Kidney epithelial cell (primary cell): Measurements from ENCODE around the gene CTNNBIP1. TPM values are rescaled to one million over a fixed set of nuclear protein-coding genes. Genes with fewer than 3 reads are reported as not detected.

Experiments
- DNase-seq: peaks from one replicate; pipeline ENCODE4 v3.0.0-alpha.2; 2010; ENCODE audit warnings: low read depth
- H3K27me3 ChIP-seq: 2 replicates; pipeline ENCODE4 v1.6.0; 2011; ENCODE audit warnings: low read length; ENCODE audit not compliant: control insufficient read depth, insufficient read depth
- H3K36me3 ChIP-seq: 2 replicates; pipeline ENCODE4 v1.5.1; 2011; ENCODE audit warnings: low read length; ENCODE audit not compliant: control insufficient read depth, insufficient read depth
- H3K4me3 ChIP-seq: 2 replicates; pipeline ENCODE4 v1.5.1; 2011; ENCODE audit warnings: low read depth, mild to moderate bottlenecking, control low read depth, low read length
- total RNA-seq: library from RNA; depleted of rRNA; stranded (reverse); fragments of >200 nt; gene quantifications from 2 replicates; pipeline ENCODE4 v1.2.3, GENCODE V29; 2015
- TF ChIP-seq, protein P1 (sequence below): IDR thresholded peaks from 2 replicates; pipeline ENCODE4 v1.5.1; 2011; ENCODE audit warnings: mild to moderate bottlenecking, moderate library complexity, low read length, control low read depth, inconsistent platforms; ENCODE audit not compliant: insufficient read depth, poor library complexity, severe bottlenecking

Gene CTNNBIP1
- total RNA-seq, 1 donor from 2014 or later: 27.4 TPM

DNA sequence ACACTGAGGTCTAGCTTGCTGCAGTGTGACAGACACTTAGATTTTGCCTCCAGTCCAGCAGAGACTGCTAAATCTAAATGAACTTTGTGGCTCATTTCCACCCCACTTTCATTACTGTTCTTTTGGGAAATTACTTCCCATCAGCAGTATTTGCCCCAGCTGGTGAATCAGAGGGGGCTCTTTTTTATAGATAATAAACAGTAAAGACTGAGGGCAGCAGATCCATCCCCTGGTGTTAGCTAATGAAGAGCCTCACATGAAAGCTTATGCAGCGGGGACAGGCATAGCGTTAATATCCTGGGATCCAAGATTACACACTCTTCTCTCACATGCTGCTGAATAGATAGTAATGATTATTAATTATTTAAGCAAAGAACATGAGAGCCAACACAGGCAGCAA is 6.4 kb upstream of the CTNNBIP1 start:
- no peaks in the 10 kb centered on the region for H3K27me3 ChIP-seq
- no peaks in the 10 kb centered on the region for H3K36me3 ChIP-seq
- TF ChIP-seq, protein P1, sequence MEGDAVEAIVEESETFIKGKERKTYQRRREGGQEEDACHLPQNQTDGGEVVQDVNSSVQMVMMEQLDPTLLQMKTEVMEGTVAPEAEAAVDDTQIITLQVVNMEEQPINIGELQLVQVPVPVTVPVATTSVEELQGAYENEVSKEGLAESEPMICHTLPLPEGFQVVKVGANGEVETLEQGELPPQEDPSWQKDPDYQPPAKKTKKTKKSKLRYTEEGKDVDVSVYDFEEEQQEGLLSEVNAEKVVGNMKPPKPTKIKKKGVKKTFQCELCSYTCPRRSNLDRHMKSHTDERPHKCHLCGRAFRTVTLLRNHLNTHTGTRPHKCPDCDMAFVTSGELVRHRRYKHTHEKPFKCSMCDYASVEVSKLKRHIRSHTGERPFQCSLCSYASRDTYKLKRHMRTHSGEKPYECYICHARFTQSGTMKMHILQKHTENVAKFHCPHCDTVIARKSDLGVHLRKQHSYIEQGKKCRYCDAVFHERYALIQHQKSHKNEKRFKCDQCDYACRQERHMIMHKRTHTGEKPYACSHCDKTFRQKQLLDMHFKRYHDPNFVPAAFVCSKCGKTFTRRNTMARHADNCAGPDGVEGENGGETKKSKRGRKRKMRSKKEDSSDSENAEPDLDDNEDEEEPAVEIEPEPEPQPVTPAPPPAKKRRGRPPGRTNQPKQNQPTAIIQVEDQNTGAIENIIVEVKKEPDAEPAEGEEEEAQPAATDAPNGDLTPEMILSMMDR: no peak
- DNase-seq: no peak
- H3K4me3 ChIP-seq: no peak overlapping the region

DNA sequence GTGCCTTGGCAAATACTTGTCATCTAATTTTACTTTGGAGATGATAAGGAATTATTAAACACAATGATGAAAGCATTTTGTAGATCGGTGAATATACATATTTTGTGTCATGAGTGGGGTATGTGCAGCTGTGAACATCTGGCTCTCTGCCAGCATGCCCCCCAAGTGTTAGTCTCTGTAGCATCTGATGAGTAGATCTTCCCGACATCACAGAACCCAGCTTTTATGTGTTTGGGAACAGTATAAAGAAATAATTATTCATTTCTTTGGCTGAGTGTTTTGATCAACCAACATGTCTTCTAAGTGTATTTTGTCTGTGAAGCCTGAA is 4.5 kb upstream of the CTNNBIP1 start:
- Histone ChIP-seq H3K27me3 (no peaks in the 10 kb centered on the region), H3K4me3 (no peak overlapping the region), H3K36me3 (no peaks in the 10 kb centered on the region)
- TF ChIP-seq, protein P1: no peak
- DNase-seq: no peak

DNA sequence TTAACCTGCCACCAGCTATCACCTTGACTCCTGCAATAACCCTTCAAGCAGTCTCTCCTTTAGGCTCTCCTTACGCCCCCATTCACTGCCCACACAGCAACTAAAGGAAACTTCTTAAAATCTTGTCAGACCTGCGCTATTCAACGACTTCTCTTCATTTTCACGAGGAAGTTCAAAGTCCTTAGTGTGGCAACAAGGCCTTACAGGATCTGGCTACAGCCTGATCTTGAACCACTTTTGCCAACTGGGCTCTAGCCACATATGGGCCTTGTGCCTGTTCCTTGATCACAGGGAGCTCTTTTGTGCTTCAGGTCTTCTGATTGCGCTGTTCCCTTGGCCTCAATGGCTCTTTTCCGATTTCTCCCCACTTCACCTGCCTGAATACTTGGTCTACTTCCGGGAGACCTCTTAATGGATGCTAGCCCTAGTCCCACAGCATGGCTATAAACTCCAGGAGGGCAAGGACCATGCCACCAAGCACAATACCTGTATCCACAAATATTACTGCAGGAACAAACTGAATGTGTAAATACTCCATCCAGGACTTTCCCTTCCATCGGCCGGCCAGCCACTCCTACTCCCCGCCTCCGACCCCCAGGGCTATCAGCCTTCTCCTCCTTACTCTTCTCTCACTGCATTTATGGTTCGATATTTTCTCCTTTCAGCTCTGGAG is 2.3 kb upstream of the CTNNBIP1 start:
- Histone ChIP-seq H3K27me3 (no peaks in the 10 kb centered on the region), H3K36me3 (no peaks in the 10 kb centered on the region), H3K4me3 (no peak overlapping the region)
- DNase-seq: no peak
- TF ChIP-seq, protein P1: no peak

DNA sequence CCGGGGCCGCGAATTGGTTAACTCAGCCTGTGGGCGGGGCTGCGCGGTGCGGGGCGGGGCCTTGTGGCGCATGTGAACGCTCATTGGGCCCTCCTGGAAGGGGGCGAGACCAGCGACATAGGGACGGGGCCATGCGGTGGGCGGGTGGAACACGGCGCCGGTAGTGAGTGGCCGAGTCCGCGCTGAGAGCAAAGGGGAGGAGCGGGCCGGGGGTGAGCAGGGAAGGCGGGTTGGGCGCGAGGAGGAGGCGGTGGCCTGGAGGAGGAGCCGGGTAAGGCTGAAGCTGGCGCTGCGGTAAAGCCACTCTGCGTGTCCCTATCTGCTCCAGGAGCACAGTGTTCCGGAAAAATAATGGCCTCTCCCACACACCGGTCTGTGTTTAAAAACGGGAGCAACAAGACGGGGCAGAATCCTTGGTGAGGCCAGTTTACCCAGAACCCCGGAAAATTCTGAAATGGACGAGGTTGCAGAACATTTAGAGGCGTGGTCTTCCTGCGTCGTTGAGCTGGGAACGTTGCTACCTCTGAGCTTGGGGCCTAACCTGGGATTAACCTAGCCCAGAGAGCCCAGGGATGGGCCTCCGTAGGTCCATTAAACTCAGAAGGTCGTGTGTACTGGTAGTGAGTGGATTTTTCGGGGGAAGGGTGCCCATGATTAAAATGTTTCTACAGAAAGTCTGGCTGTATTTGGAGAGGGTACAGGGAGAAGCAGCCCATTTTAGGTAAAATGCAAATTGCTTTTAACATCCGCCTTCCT is 532 bp upstream of the CTNNBIP1 start:
- Histone ChIP-seq H3K4me3 (peak overlapping the region; percentile 62), H3K27me3 (no peaks in the 10 kb centered on the region), H3K36me3 (no peaks in the 10 kb centered on the region)
- DNase-seq: peak; percentile 87
- TF ChIP-seq, protein P1: no peak

DNA sequence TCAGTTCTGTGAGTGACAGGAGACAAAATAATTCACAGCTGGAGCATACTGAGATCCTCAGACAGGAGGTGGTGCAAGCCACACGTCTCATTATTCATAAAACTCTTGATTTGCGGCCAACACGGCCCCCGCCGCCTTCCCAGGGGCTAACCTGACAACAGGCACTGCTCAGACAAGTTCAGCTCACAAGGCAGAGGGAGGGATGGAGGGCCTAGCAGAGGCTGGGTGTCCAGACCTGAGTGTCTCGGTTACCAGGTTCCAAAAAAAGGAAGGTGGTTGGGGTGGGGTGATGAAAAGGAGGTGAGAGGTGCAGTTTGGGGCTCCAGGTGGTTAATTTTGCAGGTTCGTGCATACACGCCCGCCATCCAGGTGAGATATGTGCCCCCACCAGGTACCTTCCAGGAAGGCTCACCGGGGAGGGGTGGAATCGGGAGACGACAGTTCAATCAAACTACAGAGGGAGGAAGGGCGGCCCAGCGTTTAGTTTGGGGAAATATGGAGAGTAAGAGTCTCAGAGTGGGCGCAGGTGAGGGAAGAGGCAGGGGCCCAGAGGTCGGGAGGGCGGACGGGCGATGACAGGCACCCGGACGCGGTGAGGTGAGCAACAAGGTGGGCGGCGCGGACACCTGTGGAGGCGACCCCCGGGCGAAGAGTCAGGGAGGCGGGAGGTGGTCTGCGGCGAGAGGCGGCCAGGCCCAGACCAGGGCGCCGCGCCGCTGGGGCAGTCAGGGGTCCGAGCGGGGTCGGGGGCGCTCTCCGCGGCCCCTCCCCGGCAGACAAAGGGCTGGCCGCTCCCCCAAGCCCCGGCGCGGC is 629 bp downstream of the CTNNBIP1 start:
- Histone ChIP-seq H3K4me3 (peak overlapping the region; percentile 89), H3K36me3 (no peaks in the 10 kb centered on the region), H3K27me3 (no peaks in the 10 kb centered on the region)
- TF ChIP-seq, protein P1: no peak
- DNase-seq: no peak
